Dermis blood vessel endothelial cell (primary cell): ENCODE measurements around the gene FAR2. TPM values are rescaled to one million over a fixed set of nuclear protein-coding genes. Genes with fewer than 3 reads are reported as not detected.
"Not testable (repeated sequence)": the region's sequence is repeated elsewhere in the genome, so short reads cannot be mapped to it uniquely, and the experiment has no call there.

Experiments used
- DNase-seq: peaks from one replicate; pipeline ENCODE4 v3.0.0; 2010
- total RNA-seq: library from RNA; depleted of rRNA; stranded (reverse); fragments of >200 nt; gene quantifications from 2 replicates; pipeline ENCODE4 v1.2.3, GENCODE V29; 2014

FAR2 gene
- total RNA-seq, 1 donor from 2014 or later: 43.7 TPM

DNA sequence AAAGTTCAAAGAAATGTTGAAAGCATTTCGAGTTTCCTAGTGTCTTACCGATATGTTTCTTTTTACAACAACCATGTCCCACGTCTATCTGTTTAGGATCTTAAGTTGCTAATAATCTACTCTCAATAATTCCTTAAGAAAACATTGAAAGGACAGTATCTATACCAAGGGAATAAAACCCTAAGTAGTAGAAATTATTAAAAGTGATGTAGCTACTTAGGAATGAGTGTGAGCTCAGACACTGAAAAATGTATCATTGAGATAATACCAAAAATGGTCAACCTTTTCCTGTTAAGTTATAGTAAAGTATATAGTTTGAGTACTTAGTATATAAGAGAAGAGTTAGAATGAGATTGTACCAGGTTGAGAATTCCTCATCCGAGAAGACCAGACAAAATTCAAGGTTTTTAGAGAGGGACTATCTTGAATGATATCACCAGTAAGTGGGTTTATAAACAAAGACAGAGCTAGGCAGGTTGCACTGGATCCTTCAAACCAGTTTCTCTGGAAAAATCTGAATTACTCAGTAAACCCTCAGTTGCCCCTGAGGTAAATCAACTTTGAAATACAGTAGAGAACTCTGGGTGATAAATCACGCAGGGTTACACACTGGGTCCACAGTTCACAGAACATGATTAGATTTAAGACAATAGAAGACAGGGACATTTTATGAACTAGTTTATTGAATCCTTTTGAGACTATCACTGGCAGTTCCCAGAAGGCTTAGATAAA lies 135.1 kb downstream of the FAR2 start:
- DNase-seq: no peak

DNA sequence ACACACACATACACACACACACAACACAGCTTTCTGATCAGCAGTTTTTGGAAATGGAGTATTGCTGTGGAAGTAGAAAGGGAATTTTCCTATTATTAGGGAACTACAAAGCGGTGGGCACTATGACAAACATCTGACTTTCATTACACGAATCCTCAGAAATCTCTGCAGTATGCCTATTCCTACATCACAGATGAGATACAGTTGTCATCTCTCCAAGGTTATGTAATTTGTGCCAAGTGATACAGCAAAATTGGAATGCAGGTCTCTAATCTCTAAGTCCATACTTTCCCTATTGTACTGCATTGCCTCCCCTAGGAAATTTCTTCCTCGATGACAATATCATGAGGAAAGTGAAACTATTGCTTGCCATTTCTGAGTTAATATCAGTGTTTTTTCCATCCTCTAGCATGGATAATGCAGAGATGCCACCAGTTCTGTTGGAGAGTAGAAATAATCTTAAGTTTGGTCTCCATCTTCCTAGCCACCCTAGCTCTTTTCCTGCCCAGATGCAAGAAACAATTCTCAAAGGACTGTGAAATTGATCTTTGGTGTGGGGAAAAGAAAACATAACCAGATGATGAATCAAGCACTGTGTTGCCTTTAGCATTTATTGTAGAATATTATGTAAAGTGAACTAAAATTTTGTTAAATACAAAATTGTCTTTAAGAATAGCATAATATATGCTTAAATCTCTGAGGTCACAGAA lies 137.2 kb downstream of the FAR2 start:
- peak; percentile 9 for DNase-seq

DNA sequence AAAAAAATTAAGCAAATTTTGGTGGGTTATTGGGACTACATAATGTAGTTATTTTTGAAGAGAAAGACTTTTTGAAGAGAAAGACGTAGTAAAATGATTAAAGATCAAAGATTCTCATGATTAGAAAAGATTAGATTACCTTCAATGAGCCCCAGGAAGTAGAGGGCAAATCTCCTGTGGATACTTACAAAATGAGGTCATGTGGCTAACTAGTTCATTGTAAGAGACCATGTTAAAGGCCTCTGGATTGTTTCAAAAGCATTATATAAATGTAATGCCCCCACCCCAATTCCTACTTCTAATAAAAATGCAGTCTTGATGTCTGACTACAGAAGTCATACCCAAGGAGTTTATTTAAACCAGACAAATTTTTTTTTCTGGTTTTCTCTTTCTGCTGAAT lies 138.5 kb downstream of the FAR2 start:
- DNase-seq: no peak

DNA sequence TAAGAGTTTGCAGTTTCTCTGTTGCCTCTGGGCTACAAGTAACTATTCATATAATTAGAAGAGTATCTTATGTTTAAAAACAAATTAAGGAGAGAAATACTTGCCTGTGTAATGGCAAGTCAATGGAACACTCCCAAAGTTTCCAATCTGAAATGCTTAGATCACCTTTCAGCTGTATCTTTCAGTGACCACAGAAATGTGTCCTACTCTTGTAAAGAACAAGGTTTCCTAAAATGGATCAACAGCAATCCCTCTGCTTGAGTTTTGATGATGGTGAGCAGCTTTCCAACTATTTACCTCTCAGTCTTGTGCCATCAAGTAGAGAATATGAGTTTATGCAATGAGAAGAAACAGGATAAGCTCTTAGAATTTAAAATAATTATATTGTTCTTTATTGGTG lies 139.0 kb downstream of the FAR2 start:
- no peak for DNase-seq

DNA sequence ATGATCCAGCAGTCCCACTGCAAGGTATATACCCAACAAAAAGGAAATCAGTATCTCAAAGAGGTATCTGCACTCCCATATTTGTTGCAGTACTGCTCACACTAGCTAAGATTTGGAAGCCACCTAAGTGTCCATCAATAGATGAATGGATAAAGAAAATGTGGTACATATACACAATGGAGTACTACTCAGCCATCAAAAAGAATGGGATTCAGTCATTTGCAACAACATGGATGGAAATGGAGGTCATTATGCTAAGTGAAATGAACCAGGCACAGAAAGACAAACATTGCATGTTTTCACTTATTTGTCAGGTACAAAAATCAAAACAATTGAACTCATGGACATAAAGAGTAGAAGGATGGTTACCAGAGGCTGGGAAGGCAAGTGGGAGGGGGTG lies 141.4 kb downstream of the FAR2 start:
- DNase-seq: not testable (repeated sequence)

DNA sequence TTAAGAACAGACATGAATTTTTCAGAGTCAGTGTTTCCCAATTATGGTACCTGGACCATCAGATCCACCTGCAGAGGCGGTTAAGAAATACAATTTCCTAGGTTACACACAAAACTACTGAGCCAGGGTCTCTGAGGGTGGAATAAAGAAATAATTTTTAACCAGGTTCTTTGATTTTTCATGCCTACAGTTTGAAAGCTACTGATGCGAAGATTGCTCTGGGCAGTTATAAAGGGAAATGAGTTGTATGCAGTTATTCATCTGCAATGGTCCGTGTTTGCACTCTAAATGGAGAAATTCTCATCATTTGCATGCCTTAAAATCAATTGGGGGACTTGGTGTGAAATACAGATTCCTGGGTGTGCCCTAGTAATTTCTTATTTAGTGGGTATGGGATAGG lies 142.1 kb downstream of the FAR2 start:
- DNase-seq: no peak

DNA sequence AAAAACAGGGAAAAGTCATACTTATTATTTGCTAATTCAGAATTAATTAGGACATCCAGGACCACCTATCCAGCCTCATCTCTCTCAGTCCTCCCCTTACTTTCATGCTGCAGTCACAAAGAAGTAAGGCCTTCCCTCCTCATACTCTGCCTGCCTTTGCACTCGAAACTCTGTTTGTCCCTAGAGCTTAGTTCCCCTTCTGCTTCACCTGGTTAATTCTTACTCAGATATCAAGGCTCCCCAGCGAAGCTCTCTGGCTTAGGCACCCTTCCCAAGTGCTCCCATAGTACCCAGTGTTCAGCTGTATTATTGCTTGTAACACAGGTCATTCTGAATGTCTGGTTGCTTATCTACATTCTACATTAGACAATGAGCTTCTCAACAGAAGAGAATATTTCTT lies 150.6 kb downstream of the FAR2 start:
- no peak for DNase-seq

DNA sequence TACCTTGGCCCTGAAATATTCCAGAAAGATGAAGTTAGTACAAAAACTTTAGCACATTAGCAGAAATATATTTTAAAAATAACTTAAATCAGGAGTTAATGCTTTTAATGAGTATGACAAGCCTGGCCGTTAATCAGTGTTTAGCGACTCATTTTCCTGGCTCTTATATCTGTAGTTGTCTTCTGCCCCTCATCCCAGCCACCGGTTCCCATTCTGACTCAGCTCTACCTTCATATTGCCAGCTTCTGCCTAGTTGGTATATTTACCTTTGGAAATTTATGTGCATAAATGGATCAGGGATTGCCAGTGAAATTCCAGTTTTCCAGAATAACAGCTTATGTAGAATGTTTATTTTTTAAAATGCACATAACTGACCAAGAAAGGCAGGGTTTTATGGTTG lies 152.0 kb downstream of the FAR2 start:
- no peak for DNase-seq

DNA sequence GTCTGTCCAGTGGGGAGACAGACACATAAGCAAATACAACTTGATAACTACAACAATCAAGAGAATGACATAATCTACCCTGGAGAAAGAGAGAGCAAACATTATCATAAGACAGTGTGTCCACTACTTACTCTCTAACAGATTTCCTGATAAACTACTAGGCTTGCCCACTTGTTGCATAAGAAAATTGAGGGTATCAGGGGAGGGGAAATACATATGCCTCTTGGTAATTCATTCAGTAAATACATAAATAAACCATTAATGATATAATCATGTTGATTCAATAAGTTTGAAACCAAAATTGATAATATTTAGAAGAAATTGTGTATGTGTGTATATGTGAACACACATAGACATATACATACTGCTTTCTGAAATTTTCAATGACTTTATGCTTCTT lies 155.3 kb downstream of the FAR2 start:
- no peak for DNase-seq

DNA sequence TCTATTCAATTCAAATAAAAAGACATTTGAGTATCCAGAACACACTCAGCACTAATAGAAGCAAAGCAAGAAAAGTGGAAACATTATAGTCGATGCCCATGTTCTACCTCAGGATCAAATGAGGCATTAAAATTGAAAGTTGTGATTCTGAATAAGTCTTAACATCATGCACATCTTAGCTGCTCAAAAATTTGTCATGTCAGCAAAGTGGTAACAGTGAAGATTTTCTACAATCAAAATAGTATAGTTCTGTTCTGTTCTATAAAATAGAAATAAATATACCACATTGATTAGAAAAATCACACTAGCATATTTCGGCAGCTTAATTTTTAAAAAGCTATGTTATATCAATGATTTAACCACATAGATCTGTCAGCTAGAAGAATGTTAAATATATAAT lies 157.2 kb downstream of the FAR2 start:
- no peak for DNase-seq

DNA sequence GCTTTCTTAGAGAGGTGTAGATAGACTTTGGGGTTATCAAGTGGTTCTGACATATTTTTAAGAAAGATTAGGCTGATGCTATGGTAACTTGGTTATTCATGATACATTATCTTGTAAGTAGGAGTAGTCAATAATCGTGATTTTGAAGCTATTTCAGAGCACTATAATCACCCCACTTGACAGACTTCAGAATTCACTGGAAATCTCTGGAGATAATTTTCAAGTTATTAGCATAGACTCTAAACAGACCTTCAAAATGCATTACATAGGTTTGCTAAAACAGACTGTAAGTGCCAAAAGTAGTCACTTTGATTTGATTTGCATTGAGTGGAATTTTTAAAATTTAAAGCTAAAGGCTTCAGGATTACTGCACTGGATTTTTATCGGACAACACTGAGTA lies 157.6 kb downstream of the FAR2 start:
- DNase-seq: no peak

DNA sequence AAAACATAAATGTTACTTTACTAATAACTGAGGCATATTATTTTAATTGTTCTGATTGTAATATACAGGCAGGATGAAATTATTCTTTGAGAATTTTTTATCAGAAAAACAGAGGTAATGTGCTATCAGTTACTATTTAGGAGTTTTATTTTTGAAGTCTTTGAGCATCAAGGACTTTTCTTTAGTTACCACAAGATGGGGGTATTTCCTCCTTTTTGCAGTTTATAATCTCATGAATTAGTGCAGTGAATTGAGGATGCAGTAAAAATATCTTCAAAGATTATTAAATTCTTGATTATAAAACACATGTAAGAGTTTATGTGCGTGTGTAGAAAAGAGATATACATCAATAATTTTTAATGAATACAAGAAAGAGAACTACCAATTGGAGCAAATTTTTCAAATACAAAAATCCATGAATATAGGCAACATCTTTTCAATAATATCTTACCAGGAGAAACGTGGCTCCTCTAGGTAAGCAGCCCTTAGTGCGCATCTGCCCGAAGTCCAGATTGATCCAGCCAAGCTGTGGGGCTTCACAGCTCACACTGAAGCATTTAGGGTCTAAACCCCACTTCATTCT lies 160.3 kb downstream of the FAR2 start:
- DNase-seq: peak; percentile 46

DNA sequence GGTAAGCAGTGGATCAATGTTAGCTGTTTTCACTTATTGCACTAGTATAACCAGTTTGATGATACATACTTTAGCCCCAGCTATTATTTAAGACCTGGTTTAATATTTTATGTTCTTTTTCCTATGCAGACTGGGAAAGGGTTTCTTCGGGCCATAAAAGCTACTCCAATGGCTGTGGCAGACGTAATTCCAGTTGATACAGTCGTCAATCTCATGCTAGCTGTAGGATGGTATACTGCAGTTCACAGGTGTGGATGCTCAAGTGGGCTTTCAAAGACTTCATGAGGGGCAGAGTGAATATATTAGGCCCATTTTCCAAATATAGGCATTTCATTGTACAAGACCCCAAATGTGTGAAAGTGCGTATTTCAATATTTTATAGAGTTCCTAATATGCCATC lies 161.8 kb downstream of the FAR2 start:
- no peak for DNase-seq

DNA sequence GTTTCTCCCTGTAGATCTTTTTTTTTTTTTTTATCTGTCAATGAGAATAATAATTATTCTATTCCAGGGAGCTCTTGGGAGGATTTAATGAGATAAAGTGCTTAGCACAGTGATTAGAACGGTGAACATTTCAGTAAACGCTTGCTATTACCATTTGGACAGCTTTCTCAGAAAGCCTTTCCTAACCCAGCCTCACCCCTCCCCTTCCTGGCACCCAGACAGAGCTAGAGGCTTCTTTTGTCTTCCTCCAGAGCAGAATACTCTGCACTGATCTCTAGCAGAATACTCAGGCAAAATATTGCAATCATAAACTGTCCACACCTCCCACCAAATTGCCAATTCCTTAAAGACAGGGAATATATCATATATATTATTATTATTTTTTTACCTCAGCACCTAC lies 165.3 kb downstream of the FAR2 start:
- no peak for DNase-seq

DNA sequence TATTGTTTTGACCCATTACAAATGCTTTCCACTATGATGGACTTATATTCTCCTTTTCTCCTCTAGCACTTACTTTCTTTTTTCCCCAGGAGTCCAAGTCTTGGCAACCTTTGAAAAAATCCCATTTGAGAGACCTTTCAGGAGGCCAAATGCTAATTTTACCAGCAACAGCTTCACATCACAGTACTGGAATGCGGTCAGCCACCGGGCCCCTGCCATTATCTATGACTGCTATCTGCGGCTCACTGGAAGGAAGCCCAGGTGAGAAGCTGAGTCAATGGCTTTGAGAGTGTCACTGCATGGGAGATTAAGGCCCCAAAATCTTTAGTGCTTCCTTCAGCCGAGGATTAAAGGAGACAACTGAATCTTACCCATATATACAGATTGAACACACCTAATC lies 167.7 kb downstream of the FAR2 start:
- no peak for DNase-seq

DNA sequence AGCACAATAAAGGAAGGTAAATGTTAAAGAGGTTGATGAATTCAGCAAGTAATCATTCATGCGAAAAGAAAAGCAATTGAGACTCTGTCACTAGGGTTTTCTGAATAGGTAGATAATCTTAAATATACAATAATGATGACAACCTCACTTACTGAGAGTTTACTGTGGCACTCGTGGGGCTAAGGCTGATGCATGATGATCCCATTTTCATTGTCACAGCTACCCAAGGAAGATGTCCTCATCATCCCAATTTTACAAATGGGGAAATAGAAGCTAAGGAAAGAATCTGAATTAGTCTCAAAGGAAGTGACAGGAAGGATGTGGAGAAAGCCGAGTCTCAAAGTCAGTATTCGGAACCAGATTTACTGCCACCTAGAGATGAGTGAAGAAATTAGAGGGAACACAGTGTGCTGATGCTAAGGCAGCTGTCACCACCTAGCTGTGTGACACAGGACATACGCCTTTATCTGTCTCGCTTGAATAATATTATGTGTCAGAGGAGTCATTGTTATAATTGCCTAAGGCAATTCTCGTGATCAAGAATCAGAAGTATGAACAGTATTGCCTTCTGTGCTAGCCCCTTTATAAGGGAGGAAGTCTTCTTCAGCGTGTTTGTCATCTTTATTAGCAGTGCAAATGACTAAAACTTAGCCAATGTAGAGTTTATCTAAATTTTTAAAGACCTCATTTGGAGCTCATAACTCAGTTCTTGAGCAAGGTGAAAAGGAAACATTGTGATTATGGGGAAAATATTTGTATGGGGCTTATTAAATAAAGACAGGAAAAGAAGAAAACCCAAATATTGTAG lies 168.7 kb downstream of the FAR2 start:
- DNase-seq: peak; percentile 80

DNA sequence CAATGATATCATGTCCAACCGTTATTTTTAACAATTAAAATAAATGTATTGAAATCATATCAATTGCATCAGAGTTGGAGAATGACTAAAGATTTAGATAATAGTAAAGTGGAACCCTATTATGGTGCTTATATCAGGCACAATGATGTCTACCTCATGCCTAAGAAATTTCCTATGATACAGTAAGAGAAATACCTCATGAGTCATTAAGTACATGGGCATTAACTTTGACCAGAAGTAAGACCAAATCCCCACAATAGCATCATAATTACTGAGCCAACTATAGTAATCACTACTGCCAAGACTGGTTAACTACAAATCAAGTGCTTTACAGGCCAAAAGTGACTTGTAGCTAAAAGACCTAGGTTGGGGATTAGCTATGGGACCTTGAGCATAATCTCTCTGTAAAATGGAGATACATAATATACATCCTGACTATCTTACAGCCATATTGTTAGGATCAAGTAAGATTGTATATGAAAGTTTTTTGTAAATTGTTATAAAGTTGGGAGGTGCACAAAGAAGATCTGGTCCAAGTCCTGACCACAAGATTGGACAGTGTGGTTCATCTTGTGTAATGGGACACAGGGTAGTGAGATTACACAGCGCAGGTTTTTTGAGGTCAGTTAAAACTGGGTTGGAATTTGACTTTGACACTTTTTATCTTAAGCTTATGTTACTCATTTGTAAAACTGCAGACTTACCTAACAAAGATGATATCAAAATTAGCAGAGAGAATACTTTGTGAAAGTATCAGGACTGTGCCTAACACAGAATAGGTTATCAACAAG lies 171.4 kb downstream of the FAR2 start:
- peak; percentile 64 for DNase-seq

DNA sequence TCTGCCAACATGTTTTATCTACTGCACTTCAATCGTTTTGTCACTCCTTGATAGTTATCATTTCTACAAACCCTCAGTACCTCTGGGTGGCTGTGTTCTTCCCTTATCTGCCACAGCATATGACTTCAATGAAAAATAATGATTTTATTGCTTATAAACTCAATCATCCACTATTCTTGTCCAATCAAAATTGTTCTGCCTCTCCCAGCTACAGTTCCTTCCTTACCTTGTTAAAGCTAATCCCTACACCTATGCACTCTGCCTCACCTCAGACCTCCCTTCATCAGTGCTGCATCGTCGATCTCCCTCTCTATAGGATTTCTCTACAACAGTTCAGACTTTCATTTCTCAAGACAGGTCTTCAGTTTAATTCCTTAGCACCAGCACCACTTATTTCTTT lies 173.1 kb downstream of the FAR2 start:
- no peak for DNase-seq

DNA sequence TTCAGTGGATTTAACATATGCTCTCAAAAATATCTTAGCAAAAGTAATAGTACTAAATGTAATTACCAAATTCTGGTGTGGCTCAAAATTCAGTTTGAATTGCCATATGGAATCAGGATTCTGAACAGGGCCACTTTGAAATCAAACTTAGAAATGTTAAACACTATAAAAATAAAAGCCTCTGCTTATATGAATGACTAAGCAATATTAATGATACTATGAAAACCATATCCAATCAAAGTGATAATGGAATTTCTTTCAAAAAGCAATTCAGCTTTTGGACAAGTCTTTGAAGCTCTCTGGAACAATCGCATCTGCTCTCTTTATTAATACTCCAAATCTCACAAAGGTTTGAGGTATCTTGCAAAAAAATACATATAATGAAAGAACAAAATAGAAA lies 180.3 kb downstream of the FAR2 start:
- no peak for DNase-seq

DNA sequence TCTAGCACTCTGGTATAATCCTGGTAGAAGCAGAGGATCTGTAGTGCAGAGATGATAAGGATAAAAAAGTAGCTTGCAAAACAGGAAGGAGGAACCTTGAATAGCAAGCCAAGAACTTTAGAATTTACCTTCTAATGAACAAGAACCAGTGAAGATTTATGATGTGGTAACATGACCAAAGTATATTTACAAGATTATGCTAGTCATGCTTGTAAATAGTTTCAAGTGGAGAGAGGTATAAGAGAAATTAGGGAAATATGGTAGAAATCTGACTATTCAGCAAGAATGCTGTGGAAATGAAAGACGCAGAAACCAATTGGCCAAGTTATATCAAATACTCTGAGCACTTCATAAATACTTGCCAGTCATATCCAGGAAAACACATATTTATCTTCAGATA lies 184.1 kb downstream of the FAR2 start:
- no peak for DNase-seq

DNA sequence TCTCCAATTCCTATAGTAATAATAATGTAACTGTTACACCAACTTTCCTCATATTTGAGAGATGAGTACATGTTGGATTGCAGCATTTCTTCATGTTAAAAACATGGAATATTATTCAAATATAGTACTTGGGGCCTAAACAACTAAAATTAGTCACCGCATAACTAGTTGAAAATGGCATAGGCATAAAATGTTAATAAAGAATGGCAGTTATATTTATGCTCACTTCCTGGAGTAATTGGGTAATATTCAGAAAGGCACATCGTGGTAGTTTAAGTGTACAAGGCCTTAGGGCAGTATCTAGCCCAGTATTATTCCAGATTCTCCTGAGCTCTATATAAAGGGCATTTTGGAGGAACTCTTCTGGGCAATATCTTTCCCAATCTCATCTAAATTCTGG lies 185.9 kb downstream of the FAR2 start:
- DNase-seq: no peak

DNA sequence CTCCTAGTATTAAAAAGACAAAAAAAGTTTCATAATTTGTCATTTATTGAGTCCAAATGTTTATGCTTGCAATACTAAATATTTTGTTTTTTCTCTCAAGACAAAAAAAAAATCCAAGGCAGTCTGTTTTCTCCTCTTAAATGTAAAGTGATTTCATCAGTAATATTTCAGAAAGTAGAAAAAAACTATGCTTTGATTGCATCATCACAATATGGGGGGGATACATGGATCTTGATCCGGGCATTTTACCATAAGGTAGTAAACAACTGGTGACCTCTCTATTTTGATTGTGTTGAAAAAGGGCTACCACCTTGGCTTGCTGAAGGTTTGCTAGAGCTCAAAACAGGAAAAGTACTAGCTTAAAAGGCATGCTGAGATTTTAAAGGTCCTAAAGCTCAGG lies 188.2 kb downstream of the FAR2 start:
- no peak for DNase-seq
